OCI-LY3 (cell line): ENCODE results near the gene RDH11.
A peak's percentile ranks its signal among the peaks of the same experiment; 100 is the strongest.

Source experiments
- H2AFZ ChIP-seq: fragments of 200-600, 300-600 bp; shearing (Covaris generic); 2 replicates; pipeline ENCODE4 v1.6.0; 2014; ENCODE audit warnings: antibody characterized with exemption, low read depth, low read length
- H3K27ac ChIP-seq: fragments of 200-600, 300-600 bp; sonication (generic); 2 replicates; pipeline ENCODE4 v1.5.1; 2014; ENCODE audit warnings: mild to moderate bottlenecking, low read length, moderate library complexity, mixed read lengths
- H3K27me3 ChIP-seq: fragments of 200-600, 300-600 bp; sonication (generic); 2 replicates; pipeline ENCODE4 v1.6.1; 2014; ENCODE audit warnings: low read depth, low read length, mixed read lengths
- H3K36me3 ChIP-seq: fragments of 200-600, 300-600 bp; sonication (generic); replicated peaks from 2 replicates; pipeline ENCODE3; 2014; ENCODE audit warnings: low read depth, low read length, mixed read lengths
- H3K4me1 ChIP-seq: fragments of 300-600, 200-600 bp; sonication (generic); 2 replicates; pipeline ENCODE4 v1.6.1; 2014; ENCODE audit warnings: low read length, mixed read lengths
- H3K4me2 ChIP-seq: fragments of 200-600, 300-600 bp; sonication (generic); 2 replicates; pipeline ENCODE4 v1.6.1; 2014; ENCODE audit warnings: low read length, mixed read lengths
- H3K4me3 ChIP-seq: fragments of 300-600, 200-600 bp; sonication (generic); 2 replicates; pipeline ENCODE4 v1.5.1; 2014; ENCODE audit warnings: antibody characterized with exemption, mild to moderate bottlenecking, low read length, moderate library complexity
- H3K79me2 ChIP-seq: fragments of 300-600, 200-600 bp; shearing (Covaris generic); 2 replicates; pipeline ENCODE4 v1.6.1; 2014; ENCODE audit warnings: mild to moderate bottlenecking, low read length, mixed read lengths
- H3K9ac ChIP-seq: fragments of 300-600, 200-600 bp; shearing (Covaris generic); 2 replicates; pipeline ENCODE4 v1.6.0; 2014; ENCODE audit warnings: mild to moderate bottlenecking, low read length, moderate library complexity
- H3K9me3 ChIP-seq: fragments of 200-600, 300-600 bp; shearing (Covaris generic); 2 replicates; pipeline ENCODE4 v1.6.1; 2014; ENCODE audit warnings: low read length, mixed read lengths; ENCODE audit not compliant: insufficient read depth
- H4K20me1 ChIP-seq: fragments of 200-600, 300-600 bp; sonication (generic); 2 replicates; pipeline ENCODE4 v1.6.1; 2016; ENCODE audit warnings: low read length, mixed read lengths; ENCODE audit not compliant: insufficient read depth
- EZH2phosphoT487 ChIP-seq: fragments of 200-600 bp; shearing (Covaris generic); IDR thresholded peaks from 2 replicates; pipeline ENCODE4 v1.6.1; 2018; ENCODE audit warnings: antibody characterized with exemption, mixed run types, low read depth
- TF ChIP-seq, protein P1 (sequence below): fragments of 200-600, 300-600 bp; sonication (generic); IDR thresholded peaks from 2 replicates; pipeline ENCODE4 v1.5.1; 2014; ENCODE audit warnings: antibody characterized with exemption, low read length, low read depth

The RDH11 gene, protein sequence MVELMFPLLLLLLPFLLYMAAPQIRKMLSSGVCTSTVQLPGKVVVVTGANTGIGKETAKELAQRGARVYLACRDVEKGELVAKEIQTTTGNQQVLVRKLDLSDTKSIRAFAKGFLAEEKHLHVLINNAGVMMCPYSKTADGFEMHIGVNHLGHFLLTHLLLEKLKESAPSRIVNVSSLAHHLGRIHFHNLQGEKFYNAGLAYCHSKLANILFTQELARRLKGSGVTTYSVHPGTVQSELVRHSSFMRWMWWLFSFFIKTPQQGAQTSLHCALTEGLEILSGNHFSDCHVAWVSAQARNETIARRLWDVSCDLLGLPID

DNA sequence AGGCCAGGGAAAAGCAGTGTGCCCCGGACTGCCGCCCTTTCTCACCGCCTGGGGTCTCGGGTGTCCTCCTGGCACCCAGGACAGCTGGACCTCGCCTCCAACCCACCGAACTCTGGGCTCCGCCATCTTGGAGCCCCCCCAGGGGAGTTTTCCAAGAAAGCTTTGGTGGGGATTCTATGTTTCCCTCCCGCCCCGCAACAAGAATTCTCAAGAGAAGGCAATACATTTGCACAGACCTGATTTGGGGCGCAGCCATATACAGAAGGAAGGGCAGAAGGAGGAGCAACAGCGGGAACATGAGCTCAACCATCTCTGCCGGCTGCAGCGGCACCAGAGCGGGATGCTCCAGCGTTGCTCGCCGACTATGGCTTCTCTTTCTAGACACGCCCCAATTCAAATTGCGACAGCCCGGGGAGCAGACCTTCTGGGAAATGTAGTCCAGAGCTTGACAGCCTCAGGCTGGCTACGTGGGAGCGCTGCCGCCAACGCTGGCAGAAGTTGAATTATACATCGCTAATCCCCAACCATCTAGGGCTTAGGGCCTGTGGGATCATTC, at the start of gene RDH11:
RDH11 (minus strand) TSS at position 371 of the 556 bp plus-strand sequence; CDS start at position 310, 61 bp downstream.
- H3K36me3 ChIP-seq, result peaks cover 29% of the 10 kb centered on the region
- peak within 1 kb of the TSS; percentile 83; the same call in 1 of the 2 replicates for H2AFZ ChIP-seq
- peak within 1 kb of the TSS; percentile 83 for H3K9ac ChIP-seq
- TF ChIP-seq EZH2phosphoT487, result no peak
- peaks cover 4% of the 10 kb centered on the region for H3K4me1 ChIP-seq
- H3K9me3 ChIP-seq, result no peaks in the 10 kb centered on the region
- H4K20me1 ChIP-seq, result peaks cover 13% of the 10 kb centered on the region
- H3K79me2 ChIP-seq, result peaks cover 41% of the 10 kb centered on the region
- no peaks in the 10 kb centered on the region for H3K27me3 ChIP-seq
- H3K4me3 ChIP-seq, result peak within 1 kb of the TSS; percentile 78
- H3K4me2 ChIP-seq, result peak within 1 kb of the TSS; percentile 50
- H3K27ac ChIP-seq, result peak within 1 kb of the TSS; percentile 76

DNA sequence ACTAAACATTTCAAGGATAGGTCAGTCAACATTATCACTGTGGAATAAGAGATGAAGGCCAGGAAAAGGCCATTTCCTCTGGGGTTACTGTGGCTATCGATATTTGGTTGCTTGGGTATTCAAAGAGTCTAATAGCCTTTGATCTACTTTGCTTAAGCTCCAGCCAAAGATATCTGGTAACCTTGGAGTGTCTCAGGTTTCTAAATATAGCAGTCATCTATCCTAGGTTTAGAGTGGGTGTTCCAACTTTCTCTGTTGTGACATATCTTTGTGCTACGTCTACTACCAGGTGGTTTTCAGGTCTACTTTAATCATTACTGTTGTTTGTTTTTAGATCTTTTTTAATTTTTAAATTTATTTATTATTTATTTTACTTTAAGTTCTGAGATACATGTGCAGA, 48.5 kb upstream of the RDH11 start:
- Histone ChIP-seq H4K20me1 (no peaks in the 10 kb centered on the region), H2AFZ (no peak overlapping the region), H3K36me3 (peaks cover 29% of the 10 kb centered on the region)

DNA sequence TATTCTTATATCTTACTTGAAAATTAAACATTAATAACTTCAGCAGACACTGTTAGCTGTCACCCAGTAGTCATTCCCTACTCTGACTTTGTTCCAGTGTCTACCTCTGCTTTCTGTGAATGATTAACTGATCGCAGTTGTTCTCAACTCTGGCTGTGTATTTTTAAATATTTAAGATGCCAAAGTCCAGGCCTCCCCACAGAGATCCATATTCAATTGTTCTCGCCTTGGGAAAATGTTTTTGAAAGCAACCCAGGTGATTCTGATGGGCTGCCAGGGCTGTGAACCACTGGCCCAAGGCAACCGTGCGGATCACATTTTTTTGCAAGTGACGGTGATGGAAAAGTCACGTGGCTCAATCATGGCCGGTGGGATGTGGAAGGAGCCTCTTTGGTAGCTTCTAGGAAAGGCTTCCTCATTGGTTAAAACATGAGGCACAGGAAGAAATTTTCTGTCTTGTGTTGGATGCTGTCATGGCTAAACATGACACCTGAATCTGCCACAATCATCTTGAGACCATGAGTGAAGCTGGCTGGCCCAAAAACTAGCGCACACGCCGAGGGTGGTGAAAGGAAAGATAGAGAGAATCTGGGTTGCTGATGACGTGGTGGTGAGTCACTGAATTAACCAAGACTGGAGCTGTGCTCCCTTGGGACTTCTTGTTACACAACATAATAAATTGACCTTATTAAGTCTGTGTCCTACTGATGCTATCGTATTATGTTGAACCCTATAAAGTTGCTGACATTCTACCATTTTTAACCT, 43.4 kb upstream of the RDH11 start:
- no peak for TF ChIP-seq EZH2phosphoT487
- TF ChIP-seq, protein P1, sequence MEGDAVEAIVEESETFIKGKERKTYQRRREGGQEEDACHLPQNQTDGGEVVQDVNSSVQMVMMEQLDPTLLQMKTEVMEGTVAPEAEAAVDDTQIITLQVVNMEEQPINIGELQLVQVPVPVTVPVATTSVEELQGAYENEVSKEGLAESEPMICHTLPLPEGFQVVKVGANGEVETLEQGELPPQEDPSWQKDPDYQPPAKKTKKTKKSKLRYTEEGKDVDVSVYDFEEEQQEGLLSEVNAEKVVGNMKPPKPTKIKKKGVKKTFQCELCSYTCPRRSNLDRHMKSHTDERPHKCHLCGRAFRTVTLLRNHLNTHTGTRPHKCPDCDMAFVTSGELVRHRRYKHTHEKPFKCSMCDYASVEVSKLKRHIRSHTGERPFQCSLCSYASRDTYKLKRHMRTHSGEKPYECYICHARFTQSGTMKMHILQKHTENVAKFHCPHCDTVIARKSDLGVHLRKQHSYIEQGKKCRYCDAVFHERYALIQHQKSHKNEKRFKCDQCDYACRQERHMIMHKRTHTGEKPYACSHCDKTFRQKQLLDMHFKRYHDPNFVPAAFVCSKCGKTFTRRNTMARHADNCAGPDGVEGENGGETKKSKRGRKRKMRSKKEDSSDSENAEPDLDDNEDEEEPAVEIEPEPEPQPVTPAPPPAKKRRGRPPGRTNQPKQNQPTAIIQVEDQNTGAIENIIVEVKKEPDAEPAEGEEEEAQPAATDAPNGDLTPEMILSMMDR, result no peak
- Histone ChIP-seq H3K79me2 (no peaks in the 10 kb centered on the region), H3K27me3 (no peaks in the 10 kb centered on the region), H3K4me3 (no peak overlapping the region), H3K4me1 (no peaks in the 10 kb centered on the region), H3K9me3 (no peaks in the 10 kb centered on the region), H4K20me1 (no peaks in the 10 kb centered on the region), H3K4me2 (no peak overlapping the region), H2AFZ (no peak overlapping the region), H3K27ac (no peak overlapping the region), H3K9ac (no peak overlapping the region), H3K36me3 (no peaks in the 10 kb centered on the region)

More for the DNA sequence above, 48.5 kb upstream of the RDH11 start:
- H3K4me1 ChIP-seq, result peaks cover 9% of the 10 kb centered on the region
- H3K9ac ChIP-seq, result no peak overlapping the region
- no peaks in the 10 kb centered on the region for H3K79me2 ChIP-seq
- H3K4me3 ChIP-seq, result no peak overlapping the region
- H3K27ac ChIP-seq, result no peak overlapping the region
- H3K27me3 ChIP-seq, result no peaks in the 10 kb centered on the region
- H3K4me2 ChIP-seq, result no peak overlapping the region
- no peaks in the 10 kb centered on the region for H3K9me3 ChIP-seq
- TF ChIP-seq, protein P1, result no peak
- no peak for TF ChIP-seq EZH2phosphoT487

DNA sequence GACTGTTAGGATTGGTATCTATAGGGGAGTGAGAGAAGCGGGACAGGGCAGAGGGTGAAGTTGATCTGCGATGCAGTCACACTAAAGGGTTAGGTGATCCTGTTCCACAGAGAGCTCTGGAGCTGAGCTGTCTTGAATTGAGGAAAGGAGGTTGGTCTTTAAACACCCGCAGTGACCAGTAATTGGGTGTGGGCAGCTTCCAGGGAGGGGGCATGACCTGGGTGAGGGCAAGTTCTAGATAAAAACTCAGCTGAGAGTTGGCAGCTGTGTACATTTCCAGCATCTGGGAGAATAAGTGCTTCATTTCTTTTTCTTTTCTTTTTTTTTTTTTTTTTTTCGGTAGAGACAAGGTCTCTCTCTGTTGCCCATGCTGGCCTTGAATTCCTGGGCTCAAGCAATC, 41.2 kb upstream of the RDH11 start:
- Histone ChIP-seq H3K27me3 (no peaks in the 10 kb centered on the region), H3K79me2 (no peaks in the 10 kb centered on the region), H3K36me3 (no peaks in the 10 kb centered on the region), H3K4me1 (no peaks in the 10 kb centered on the region), H3K4me3 (no peak overlapping the region), H3K4me2 (no peak overlapping the region), H4K20me1 (no peaks in the 10 kb centered on the region), H3K9ac (no peak overlapping the region), H2AFZ (no peak overlapping the region), H3K9me3 (no peaks in the 10 kb centered on the region), H3K27ac (no peak overlapping the region)
- no peak for TF ChIP-seq EZH2phosphoT487
- TF ChIP-seq, protein P1, result no peak
